Limb (tissue), 2 donors: Measurements from ENCODE around the gene RXRG.
A peak's percentile ranks its signal among the peaks of the same experiment; 100 is the strongest.

Source experiments
- DNase-seq, 2 donors: peaks; one replicate each; pipeline ENCODE4 v3.0.0-alpha.2; 2016; ENCODE audit errors: extremely low spot score in 2 of 2

The RXRG gene

DNA sequence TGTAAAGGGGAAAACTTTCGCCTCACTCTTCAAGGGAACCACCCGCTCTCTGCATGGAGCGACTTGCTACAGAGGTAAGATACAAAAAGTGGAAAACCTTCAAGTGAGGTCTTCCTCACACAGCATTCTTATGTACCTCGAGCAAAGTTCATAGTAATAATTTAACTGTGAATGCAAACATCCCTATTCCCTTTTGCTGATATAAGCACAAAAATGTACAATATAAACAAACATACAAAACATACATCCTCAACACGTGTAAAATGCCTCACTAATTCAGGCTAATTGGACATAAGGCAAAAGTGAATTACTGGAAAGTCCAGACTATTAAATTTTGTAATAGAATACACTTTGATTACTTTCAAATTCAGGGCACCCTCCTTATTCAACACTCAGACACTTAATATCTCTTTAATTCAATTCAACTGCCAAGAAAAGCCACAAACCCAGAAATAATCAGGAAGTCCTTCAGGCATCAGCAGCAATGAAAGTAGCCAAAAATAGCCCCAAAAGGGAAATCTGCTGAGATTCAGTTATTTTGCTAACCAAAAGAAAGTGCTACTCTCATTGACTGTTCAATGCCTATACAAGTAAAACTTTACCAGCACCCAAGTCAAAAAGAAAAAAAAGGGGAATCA is 73.2 kb downstream of the RXRG start:
- no peak for DNase-seq

DNA sequence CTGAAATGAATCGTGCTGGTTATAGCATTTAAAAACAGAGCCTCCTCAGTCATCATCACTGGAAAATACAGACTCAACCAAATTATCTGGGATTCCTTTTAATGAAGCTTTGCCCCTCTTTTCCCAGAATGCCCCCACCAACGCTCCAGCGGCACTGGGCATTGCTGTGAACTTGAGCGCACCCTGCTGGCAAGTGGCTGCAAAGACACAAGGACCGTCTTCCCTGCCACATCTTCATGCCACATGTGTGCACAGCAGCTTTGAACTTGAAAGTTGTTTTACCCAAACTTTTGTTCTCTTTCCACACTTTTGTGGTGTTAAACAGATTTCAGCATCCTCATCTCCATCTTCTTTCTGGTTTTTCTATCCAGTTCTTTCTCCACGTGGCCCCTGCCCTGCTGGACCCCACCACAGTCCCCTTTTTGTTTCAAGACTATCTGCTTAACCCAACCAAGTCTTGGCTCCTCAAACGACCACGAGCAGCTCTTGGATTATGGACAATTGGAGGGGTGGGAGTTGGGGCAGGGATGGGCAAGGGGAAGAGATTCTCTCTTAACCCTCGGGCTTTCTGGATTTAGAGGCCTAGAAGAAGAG is 75.6 kb downstream of the RXRG start:
- DNase-seq: peak; percentile 59 to 77

DNA sequence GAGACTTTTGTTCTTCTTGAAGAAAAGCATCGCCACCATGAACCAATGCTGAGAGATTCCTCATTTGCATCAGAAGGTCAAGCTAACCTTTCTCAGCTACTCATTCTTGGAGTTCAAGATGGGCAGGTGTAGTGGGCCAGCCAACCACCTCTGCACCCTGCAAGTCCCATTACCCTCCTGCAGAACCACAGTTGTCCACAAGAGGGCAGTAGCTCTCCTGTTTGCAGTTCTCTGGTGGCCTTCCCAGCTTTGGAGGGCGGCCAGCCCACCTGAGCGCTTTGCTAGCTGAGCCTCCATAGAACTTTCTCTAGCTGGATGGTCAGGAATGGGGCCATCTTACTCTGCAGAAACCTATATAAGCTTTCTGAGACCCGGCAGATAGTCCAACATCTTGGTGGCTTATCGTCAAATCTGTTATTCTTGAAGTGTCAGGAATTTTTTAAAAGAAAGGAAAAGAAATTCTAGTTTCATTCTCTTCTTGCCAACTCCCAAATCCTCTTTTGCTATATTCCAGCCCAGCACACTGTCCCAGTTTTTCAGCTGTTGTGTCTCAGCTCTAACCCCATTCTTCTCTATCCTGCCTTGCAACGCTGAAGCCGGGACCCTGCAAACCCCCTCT is 77.4 kb downstream of the RXRG start:
- DNase-seq: peak in 1 of 2 donors; percentile 84

DNA sequence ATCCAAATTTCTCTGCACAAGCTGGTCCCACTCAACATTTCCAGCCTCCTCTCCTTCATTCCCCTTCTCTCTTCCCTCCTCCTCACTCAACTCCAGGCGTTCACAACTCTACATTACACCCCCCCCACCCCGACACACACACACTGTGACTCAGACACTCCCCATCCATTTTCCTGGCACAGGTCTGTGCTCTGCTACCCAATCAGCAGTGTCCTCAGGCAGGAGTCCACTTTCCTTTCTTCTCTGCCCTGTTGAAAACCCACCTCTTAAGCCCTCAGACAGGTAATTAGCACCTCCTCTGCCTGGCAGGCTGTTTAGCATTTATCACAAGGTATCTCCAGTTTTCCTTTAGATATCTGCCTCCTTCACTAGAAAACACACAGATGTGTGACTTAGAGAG is 79.6 kb downstream of the RXRG start:
- no peak for DNase-seq

DNA sequence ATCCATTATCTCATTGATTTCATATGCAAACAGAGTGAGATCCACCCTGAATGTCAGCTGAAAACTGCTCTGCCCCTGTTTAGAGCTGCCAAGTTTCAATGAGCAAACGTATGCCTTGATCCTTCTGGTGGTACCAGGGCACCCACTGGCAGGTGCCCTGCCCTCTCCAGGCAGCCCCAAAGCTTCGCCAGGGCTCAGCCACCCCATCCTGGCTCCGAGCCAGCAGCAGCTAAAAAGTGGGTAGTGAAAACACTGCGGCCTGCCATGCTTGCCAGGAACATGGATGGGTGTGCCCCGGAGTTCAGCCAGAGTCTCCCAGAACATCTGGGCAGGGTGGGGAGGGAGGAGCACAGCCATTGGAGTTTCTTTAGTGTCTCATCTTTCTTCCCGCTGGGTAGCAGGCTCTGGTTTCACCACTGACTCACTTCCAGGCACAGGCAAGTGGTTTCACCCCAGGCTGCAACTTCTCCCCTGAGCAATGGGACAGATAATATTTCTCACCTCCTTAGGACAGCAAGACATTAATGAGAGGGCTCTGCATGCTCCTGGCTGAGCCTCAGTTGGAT is 80.3 kb downstream of the RXRG start:
- peak in 1 of 2 donors; percentile 56 for DNase-seq

DNA sequence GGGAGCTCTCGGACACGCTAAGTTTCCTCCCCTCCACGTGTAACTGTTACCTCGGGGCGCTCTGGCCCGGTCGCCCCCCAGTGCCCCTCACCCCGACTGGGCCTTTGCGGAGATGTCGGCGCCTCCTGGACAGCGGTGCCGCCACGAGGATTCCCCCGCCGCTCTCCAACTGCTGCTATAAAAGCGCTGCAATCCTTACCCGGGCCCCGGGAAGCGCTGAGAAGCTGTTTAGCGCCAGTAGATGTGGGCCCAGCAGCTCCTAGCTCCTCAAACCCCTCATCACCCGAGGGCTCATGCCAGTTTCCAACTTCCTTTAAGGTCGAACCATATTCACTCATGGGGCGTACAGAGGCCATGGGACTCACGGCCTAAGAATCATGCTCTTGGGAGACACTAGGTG is 88.0 kb downstream of the RXRG start:
- DNase-seq: peak in 1 of 2 donors; percentile 53

DNA sequence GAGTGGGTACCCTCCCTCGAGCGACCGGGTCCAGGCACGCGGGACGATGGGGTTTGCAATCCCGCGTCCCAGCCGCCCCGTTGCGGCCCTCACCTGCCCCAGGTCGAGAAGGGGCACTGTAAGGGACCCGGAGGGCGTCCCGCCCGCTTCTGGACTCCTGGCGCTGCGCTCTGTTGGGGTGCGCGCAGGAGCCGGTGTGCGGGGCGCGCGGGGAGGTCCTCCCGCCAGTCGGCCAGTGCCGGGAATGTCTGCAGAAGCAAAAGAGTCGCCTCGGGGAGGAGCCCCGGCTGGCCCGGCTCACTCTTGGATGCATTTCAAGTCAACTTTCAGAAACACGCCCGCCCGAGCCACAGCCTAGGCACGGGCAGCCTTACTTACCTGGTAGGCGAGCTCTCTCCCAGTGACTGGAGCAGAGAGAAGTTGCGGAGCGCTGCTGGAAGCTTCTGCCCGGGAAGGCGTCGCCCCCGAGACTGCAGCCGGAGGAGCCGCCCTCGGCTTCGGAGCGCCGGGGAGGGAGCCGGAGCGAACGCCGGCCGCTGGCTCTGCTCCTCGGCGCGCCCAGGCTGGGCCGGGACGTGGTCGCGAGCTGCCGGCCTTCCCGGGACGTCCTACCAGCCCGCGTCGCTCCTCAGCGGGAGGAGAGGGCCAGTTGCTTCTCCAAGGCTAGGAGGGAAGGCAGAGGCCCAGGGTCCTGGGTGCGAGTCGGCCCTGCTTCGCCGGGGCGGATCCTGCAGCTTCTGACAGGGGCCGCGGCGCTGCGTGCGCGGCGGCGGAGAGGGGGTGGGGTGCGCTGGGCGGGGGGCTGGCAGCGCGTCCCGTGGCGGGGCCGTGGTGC is 88.7 kb downstream of the RXRG start, which contains the start of gene LMX1A:
LMX1A (minus strand) TSS at position 739 of the 835 bp plus-strand sequence. CDS start 1,156 bp downstream, outside the sequence.
- DNase-seq: peak in 1 of 2 donors; percentile 66

DNA sequence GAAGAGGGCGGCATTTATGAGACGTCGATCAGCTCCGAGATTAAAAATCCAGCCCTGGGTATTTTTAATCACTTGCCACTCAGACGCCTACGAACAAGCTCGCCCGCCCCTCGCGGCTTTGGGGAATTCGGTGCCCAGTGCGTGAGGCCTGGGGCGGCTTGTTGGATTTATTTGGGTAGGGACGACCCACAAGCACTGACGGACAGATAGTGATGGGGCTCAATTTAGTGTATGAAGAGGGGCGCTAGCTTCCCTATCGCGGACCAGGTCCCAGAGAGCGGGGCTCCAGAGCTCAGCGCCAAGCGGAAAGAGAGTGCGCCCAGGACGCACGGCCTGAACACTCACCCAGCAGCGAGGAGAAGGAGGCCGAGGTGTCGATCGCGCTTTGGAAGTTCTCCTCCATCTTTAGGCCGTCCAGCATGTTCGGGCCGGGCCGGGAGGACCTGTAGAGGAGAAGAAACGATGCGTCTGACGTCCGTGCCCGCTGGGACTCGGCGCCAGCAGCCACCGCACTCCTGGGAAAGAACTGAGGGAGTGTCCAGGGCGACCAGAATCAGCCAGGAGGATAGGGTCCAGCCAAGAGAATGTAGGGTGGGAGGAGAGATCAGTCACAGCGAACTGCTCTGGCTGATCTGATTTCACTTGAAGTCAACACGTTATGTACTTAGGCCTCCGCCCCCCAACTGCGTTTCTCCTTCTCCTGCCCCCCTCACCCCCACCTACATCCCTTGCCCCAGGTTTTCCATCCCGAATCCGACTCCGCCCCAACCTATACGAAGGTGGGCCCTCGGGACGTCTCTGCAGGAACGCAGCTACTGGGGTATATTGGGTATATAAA is 89.6 kb downstream of the RXRG start:
- peak in 1 of 2 donors; percentile 42 for DNase-seq

DNA sequence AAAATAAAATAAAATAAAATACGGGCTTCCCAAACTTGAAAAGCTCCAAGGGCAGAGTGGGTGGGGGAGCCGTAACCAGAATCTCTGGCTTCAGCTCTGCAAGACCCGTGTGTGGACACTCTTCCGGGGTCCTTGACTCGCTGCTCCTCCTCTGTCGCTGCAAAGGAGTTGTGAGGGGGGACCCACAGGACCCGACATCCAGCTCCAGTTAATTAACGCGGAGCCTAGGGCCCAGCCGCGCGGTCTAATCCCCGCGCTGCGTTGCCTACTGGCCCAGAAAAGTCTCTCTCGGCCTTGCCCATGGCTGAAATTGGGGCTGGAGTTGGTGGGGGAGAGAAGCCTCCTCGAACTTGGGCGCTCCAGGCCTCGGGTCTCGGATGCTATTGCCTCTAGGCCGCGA is 90.2 kb downstream of the RXRG start:
- peak in 1 of 2 donors; percentile 45 for DNase-seq

DNA sequence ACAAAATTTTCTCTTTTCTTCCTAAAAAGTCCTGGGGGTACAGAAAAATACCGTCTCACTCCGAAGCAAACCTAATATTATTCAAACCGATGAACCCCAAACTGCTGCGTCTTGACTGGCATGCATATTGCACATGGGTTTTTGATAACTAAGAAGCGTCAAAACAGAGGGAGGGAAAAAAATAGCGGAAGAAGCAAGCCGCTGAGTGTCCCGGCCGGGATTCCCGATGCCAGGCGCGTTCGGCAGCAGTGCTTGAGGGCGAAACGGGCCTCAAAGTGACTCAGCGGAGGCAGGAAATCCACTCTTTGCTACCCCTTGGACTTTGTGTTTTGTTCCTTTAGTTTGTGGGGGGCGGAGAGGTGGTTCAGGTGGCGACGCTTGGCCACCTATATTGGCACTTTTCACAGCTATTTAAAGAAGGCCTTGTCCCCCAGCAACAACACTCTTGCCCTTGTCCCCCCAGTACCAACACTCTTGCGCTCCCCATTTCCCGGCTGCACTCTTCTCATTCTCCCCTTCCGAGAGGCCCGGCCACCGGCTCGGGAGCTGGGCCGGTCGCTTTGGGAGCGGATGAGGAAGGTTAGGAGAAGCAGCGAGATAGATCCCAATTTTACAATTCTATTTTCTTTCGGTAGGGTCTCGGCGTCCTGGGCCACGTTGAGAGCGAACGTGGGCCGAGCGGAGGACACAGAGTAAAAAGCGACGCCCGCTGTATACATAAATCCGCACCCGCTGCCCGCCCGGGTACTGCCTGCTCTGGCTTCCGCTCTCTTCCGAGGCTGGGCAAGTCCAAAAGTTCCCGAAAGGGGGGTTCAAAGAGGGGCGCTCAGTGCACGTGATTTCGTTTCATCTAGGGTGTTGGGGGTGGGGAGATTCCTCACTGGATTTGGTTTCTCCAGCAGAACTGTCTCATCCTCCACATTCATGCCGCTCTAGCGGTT is 90.9 kb downstream of the RXRG start:
- DNase-seq: peak in 1 of 2 donors; percentile 56

DNA sequence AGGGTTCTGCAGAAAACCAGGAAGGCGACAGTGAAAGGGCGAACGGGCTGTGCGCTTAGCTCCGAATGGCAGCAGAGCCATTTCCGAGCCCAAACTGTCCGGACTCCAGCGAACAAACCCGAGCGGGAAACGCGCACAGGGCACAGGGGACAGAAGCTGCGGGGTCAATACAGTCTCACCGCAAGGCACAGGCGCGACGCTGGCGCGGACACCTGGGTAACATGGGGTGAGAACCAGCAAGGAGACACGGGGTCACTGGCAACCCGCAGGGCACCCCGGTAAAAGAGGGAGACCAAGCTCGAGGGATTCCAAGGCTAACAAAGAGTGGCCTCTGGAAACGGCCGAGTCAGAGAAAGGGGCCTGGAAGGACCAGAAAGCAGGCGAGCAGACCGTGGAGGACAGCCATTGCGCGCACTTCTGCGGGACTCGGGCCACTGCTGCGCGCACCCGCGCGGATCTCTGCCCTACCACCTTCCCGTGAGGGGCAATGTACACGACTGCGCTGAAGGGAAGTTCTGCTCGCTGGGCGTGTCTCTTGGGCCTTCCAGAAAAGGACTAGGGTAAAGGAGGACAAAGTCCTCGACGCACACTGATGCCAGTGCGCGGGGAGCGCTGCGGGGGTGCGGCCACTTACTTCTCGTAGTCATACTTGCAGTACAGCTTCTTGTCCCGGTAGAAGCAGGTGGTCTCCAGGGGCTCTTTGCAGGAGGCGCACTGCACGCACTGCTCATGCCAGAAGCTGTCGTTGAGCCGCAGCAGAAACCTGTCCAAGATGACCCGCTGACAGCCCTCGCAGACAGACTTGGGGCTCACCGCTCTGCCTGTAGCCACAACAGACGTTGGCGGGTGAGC is 92.3 kb downstream of the RXRG start:
- peak in 1 of 2 donors; percentile 62 for DNase-seq

DNA sequence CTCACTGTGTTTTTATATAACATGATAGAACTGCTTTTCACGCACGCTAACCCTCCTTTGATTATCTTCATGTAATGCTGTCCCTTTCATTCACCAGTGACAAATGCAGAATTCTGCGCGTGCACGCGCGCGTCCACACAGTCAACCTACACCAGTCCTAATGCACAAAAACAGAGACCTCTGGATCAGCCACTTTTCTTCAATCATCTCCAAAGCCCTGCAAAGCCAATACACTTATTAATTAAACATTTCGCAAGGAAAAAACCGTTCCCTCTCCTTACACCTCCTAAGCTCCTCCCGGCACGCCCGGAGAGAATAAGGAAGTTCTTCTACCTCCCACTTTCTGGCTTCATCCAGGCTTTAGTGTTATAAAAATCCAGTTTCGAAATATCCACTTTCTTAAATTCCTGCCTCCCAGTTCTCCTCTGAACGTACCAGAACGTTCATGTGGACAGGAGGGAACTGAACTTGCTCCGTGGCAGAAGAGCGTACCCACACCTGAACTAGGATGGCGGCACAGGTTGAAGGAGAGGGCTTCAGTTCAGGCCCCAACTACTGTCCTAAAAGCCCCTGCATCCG is 93.0 kb downstream of the RXRG start:
- peak in 1 of 2 donors; percentile 53 for DNase-seq
